WTC11 (cell line): ENCODE measurements around the gene TMC8. TPM values are rescaled to one million over a fixed set of nuclear protein-coding genes. Genes with fewer than 3 reads are reported as not detected.

Source experiments
- ATAC-seq: fragments of 200-7000 bp; cut with Tn5 transposase; 2 replicates; pipeline ENCODE4 v1.10.0; 2021; ENCODE audit warnings: mild to moderate bottlenecking, moderate library complexity
- CTCF ChIA-PET: fragments of 300-600 bp; sonication (Branson Sonifier 250); formaldehyde crosslinking; loops from one replicate; lab custom pipeline; 2021; ENCODE audit warnings: antibody characterized with exemption; lab: Charles Lee
- POLR2A ChIA-PET: fragments of 350-600 bp; sonication (Branson Sonifier 250); formaldehyde crosslinking; loops from one replicate; lab custom pipeline; 2021; ENCODE audit warnings: antibody characterized with exemption; lab: Charles Lee
- DNase-seq: peaks from one replicate; pipeline ENCODE4 v3.0.0; 2021; ENCODE audit warnings: low spot score
- H3K27ac Mint-ChIP-seq: 2 replicates; pipeline ENCODE4 v1.8.0; 2021; ENCODE audit warnings: mixed read lengths
- H3K27me3 Mint-ChIP-seq: 2 replicates; pipeline ENCODE4 v1.8.0; 2021; ENCODE audit warnings: low read depth, mild to moderate bottlenecking, moderate library complexity, mixed read lengths
- H3K36me3 Mint-ChIP-seq: 2 replicates; pipeline ENCODE4 v1.8.0; 2021; ENCODE audit warnings: mixed read lengths
- H3K4me1 Mint-ChIP-seq: 2 replicates; pipeline ENCODE4 v1.8.0; 2022; ENCODE audit warnings: mixed read lengths
- H3K4me3 Mint-ChIP-seq: 2 replicates; pipeline ENCODE4 v1.8.0; 2021; ENCODE audit warnings: mild to moderate bottlenecking, moderate library complexity, mixed read lengths
- H3K9me3 Mint-ChIP-seq: 2 replicates; pipeline ENCODE4 v1.8.0; 2021; ENCODE audit warnings: mixed read lengths
- ATF1 ChIP-seq: sonication (generic); formaldehyde crosslinking; IDR thresholded peaks from 2 replicates; pipeline ENCODE4 v1.8.1; 2023; ENCODE audit warnings: mild to moderate bottlenecking, moderate library complexity, missing genetic modification reagents
- ATF6 ChIP-seq: sonication (generic); formaldehyde crosslinking; IDR thresholded peaks from 2 replicates; pipeline ENCODE4 v1.8.1; 2023; ENCODE audit warnings: mild to moderate bottlenecking, missing genetic modification reagents
- GTF2I ChIP-seq: fragments of 250-450 bp; sonication (Bioruptor Pico); conservative IDR thresholded peaks from 2 replicates; pipeline ENCODE4 v1.4.0; 2021; ENCODE audit warnings: mild to moderate bottlenecking
- NFATC4 ChIP-seq: fragments of 250-450 bp; sonication (Bioruptor Pico); IDR thresholded peaks from 2 replicates; pipeline ENCODE4 v1.9.0; 2021; ENCODE audit warnings: mild to moderate bottlenecking
- OVOL2 ChIP-seq: fragments of 250-450 bp; sonication (Bioruptor Pico); IDR thresholded peaks from 2 replicates; pipeline ENCODE4 v1.9.0; 2021; ENCODE audit warnings: mild to moderate bottlenecking, borderline replicate concordance
- PREB ChIP-seq: sonication (generic); formaldehyde crosslinking; IDR thresholded peaks from 2 replicates; pipeline ENCODE4 v1.8.1; 2022; ENCODE audit warnings: mild to moderate bottlenecking, missing genetic modification reagents, moderate library complexity, borderline replicate concordance
- RORB ChIP-seq: fragments of 250-450 bp; sonication (Bioruptor Pico); IDR thresholded peaks from 2 replicates; pipeline ENCODE4 v1.9.0; 2021; ENCODE audit warnings: mild to moderate bottlenecking
- ZBTB21 ChIP-seq: sonication (generic); formaldehyde crosslinking; IDR thresholded peaks from 2 replicates; pipeline ENCODE4 v1.8.1; 2023; ENCODE audit warnings: mild to moderate bottlenecking, missing genetic modification reagents, borderline replicate concordance
- ZNF219 ChIP-seq: sonication (generic); formaldehyde crosslinking; IDR thresholded peaks from 2 replicates; pipeline ENCODE4 v1.8.0; 2023; ENCODE audit warnings: missing genetic modification reagents, mild to moderate bottlenecking, borderline replicate concordance
- ZNF425 ChIP-seq: fragments of 250-450 bp; sonication (Bioruptor Pico); conservative IDR thresholded peaks from 2 replicates; pipeline ENCODE4 v1.9.0; 2021; ENCODE audit warnings: mild to moderate bottlenecking
- total RNA-seq: library from RNA; stranded (reverse); gene quantifications from 3 replicates; pipeline ENCODE4 v1.2.3, GENCODE V29; 2021
- TF ChIP-seq, protein P1 (sequence below): fragments of 250-450 bp; sonication (Bioruptor Pico); IDR thresholded peaks from 2 replicates; pipeline ENCODE4 v1.9.0; 2021; ENCODE audit warnings: mild to moderate bottlenecking
- TF ChIP-seq, protein P2 (sequence below): sonication (generic); formaldehyde crosslinking; IDR thresholded peaks from 2 replicates; pipeline ENCODE4 v1.8.0; 2023; ENCODE audit warnings: missing genetic modification reagents

Gene TMC8
- total RNA-seq, 1 experiment from 2014 or later: 3.7 TPM

GRCh38 chr17:78109489-78109761, 21.1 kb upstream of the TMC8 start (continued):
- TF ChIP-seq, protein P1, sequence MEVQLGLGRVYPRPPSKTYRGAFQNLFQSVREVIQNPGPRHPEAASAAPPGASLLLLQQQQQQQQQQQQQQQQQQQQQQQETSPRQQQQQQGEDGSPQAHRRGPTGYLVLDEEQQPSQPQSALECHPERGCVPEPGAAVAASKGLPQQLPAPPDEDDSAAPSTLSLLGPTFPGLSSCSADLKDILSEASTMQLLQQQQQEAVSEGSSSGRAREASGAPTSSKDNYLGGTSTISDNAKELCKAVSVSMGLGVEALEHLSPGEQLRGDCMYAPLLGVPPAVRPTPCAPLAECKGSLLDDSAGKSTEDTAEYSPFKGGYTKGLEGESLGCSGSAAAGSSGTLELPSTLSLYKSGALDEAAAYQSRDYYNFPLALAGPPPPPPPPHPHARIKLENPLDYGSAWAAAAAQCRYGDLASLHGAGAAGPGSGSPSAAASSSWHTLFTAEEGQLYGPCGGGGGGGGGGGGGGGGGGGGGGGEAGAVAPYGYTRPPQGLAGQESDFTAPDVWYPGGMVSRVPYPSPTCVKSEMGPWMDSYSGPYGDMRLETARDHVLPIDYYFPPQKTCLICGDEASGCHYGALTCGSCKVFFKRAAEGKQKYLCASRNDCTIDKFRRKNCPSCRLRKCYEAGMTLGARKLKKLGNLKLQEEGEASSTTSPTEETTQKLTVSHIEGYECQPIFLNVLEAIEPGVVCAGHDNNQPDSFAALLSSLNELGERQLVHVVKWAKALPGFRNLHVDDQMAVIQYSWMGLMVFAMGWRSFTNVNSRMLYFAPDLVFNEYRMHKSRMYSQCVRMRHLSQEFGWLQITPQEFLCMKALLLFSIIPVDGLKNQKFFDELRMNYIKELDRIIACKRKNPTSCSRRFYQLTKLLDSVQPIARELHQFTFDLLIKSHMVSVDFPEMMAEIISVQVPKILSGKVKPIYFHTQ (CRISPR knock-in tag): no peak

DNA sequence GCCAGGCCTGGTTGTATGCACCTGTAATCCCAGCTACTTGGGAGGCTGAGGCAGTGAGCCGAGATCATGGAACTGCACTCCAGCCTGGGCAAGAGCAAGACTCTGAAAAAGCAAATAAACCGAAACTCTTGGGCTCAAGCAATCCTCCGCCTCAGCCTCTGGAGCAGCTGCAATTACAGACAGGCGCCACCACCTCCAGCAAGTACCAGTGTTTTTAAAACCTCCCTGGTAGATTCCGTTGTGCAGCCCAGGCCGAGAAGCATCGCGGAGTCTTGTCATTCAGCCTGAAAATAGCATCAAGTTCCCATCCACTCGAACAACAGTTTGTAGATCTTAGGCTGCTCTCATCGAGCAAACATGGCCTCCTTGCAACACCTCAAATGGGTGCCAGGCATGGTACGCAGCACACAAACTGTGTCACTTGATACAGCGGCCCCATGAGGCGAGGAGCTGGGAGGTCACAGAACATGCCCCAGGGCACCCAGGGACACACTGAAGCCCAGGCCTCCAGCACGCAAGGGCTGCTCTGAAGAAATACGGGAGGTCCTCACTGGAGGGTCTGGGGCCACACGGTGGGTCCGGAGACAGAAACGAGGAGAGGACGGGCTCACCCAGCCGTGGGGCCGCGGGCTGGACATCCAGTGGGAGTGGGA, 20.1 kb upstream of the TMC8 start:
- ATAC-seq (no peak), DNase-seq (no peak)
- H3K4me3 Mint-ChIP-seq: no peak overlapping the region
- peak overlapping the region; percentile 93 for H3K27ac Mint-ChIP-seq
- TF ChIP-seq ZBTB21 (CRISPR knock-in tag) (no peak), ZNF425 (no peak), ATF6 (CRISPR knock-in tag) (no peak), NFATC4 (CRISPR knock-in tag) (no peak)
- TF ChIP-seq, protein P2, sequence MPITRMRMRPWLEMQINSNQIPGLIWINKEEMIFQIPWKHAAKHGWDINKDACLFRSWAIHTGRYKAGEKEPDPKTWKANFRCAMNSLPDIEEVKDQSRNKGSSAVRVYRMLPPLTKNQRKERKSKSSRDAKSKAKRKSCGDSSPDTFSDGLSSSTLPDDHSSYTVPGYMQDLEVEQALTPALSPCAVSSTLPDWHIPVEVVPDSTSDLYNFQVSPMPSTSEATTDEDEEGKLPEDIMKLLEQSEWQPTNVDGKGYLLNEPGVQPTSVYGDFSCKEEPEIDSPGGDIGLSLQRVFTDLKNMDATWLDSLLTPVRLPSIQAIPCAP (CRISPR knock-in tag): no peak
- H3K4me1 Mint-ChIP-seq: peaks cover 6% of the 10 kb centered on the region
- H3K9me3 Mint-ChIP-seq: no peaks in the 10 kb centered on the region
- ChIA-PET CTCF (interaction anchor here (0.7 to 4.2 kb wide), 5 partner anchors 9 to 218 kb away, joined by 3 to 24 read pairs (median 3); no protein-coding TSS in a partner anchor), POLR2A (no interaction called here)
- H3K36me3 Mint-ChIP-seq: peaks cover 8% of the 10 kb centered on the region
- no peaks in the 10 kb centered on the region for H3K27me3 Mint-ChIP-seq

DNA sequence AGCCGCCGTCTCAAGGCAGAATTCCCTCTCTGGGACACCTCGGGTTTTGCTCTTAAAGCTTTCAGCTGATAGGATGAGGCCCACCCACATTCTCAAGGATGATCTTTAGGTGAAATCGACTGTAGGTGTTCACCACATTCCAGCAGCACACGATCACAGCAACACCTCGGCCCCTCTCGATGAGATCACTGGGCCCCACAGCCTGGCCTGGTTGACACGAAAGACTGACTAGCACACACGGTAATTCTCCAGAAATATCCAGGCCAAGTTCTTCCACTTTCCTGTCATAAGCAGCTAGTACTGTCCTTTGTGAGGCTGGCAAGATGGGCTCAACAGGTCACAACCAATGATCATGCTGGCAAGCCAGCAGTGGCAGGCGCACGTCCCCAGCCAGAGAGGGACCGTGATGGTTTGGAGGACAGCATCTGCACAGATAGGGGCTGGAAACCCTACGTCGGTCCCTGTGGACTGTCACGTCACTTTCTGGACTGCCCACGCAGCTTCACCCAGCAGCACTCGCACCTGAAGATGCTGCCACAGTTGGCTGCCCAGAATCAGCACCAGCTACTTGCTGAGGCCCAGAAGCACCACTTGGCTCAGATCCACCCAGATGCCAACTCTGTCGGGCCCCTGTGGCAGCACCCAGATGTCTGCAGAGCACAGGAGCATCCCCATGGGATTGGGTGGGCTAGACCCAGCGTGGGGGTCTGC, 19.4 kb upstream of the TMC8 start:
- ATAC-seq (no peak), DNase-seq (no peak)
- POLR2A ChIA-PET: no interaction called here
- H3K4me3 Mint-ChIP-seq: no peak overlapping the region
- H3K27ac Mint-ChIP-seq: peak overlapping the region; percentile 53; the same call in 1 of the 2 replicates
- CTCF ChIA-PET: interaction anchor here (0.7 to 4.2 kb wide), 4 partner anchors 8 to 65 kb away, joined by 3 to 24 read pairs (median 11); no protein-coding TSS in a partner anchor
- H3K27me3 Mint-ChIP-seq: no peaks in the 10 kb centered on the region
- no peaks in the 10 kb centered on the region for H3K9me3 Mint-ChIP-seq
- H3K4me1 Mint-ChIP-seq: peaks cover 2% of the 10 kb centered on the region; the same call in 1 of the 2 replicates
- TF ChIP-seq PREB: no peak
- no peak for TF ChIP-seq OVOL2
- TF ChIP-seq GTF2I (CRISPR knock-in tag): no peak
- no peak for TF ChIP-seq RORB (CRISPR knock-in tag)
- no peak for TF ChIP-seq ATF1 (CRISPR knock-in tag)
- no peak for TF ChIP-seq ZNF219 (CRISPR knock-in tag)
- peaks cover 7% of the 10 kb centered on the region for H3K36me3 Mint-ChIP-seq
